NCI-H1436 (cell line): Measurements from ENCODE around the gene GRAP2.
"Not testable (repeated sequence)": the region's sequence is repeated elsewhere in the genome, so short reads cannot be mapped to it uniquely, and the experiment has no call there.

ENCODE experiments used
- DNase-seq: peaks from one replicate; lab custom pipeline; 2025; lab: John Stamatoyannopoulos, UW

Gene GRAP2

GRCh38 chr22:39967103-39967829 is 66.4 kb downstream of the GRAP2 start:
- no peak for DNase-seq

GRCh38 chr22:39967996-39968972 is 67.4 kb downstream of the GRAP2 start:
- DNase-seq, result no peak

GRCh38 chr22:39970742-39971141 is 69.9 kb downstream of the GRAP2 start:
- no peak for DNase-seq

- no peak for DNase-seq
Observed at GRCh38 chr22:39972641-39973040, 71.8 kb downstream of the GRAP2 start.

- DNase-seq, result no peak
Observed at GRCh38 chr22:39973656-39974055, 72.8 kb downstream of the GRAP2 start.

- no peak for DNase-seq
Observed at GRCh38 chr22:39974065-39974464, 73.2 kb downstream of the GRAP2 start.

GRCh38 chr22:39979048-39979447 is 78.2 kb downstream of the GRAP2 start:
- DNase-seq, result no peak

GRCh38 chr22:39979458-39979857 is 78.6 kb downstream of the GRAP2 start:
- no peak for DNase-seq

GRCh38 chr22:39980596-39980995 is 79.7 kb downstream of the GRAP2 start:
- DNase-seq, result no peak

- no peak for DNase-seq
Observed at GRCh38 chr22:39983346-39983745, 82.5 kb downstream of the GRAP2 start.

GRCh38 chr22:39984006-39984405 is 83.1 kb downstream of the GRAP2 start:
- DNase-seq, result no peak

GRCh38 chr22:39984746-39985145 is 83.9 kb downstream of the GRAP2 start:
- DNase-seq, result no peak

- DNase-seq, result no peak
Observed at GRCh38 chr22:39985383-39986035, 84.6 kb downstream of the GRAP2 start.

- no peak for DNase-seq
Observed at GRCh38 chr22:39988386-39989114, 87.7 kb downstream of the GRAP2 start.

GRCh38 chr22:39989633-39990032 is 88.7 kb downstream of the GRAP2 start:
- DNase-seq, result no peak

- no peak for DNase-seq
Observed at GRCh38 chr22:39990686-39991085, 89.8 kb downstream of the GRAP2 start.

GRCh38 chr22:39991159-39991860 is 90.4 kb downstream of the GRAP2 start:
- DNase-seq, result no peak

- no peak for DNase-seq
Observed at GRCh38 chr22:39992088-39992826, 91.4 kb downstream of the GRAP2 start.

GRCh38 chr22:39992894-39993293 is 92.0 kb downstream of the GRAP2 start:
- not testable (repeated sequence) for DNase-seq

- DNase-seq, result no peak
Observed at GRCh38 chr22:39994041-39994565, 93.2 kb downstream of the GRAP2 start.
